K562 (cell line): ENCODE results near the gene GRAMD1B. TPM values are rescaled to one million over a fixed set of nuclear protein-coding genes. Genes with fewer than 3 reads are reported as not detected.

ENCODE experiments used
- ATAC-seq: fragments of 200-7000 bp; cut with Tn5 transposase; 3 replicates; pipeline ENCODE4 v1.9.1; 2020; ENCODE audit warnings: moderate library complexity
- BruUV-seq: library from RNA; stranded (reverse); fragments of 400-500 nt; replicated peaks from 2 replicates; lab custom pipeline; 2021; lab: Mats Ljungman, UMichigan
- CTCF ChIA-PET: fragments of 300-600 bp; formaldehyde crosslinking; extraction: SDS; loops from one replicate; lab custom pipeline; 2021; ENCODE audit warnings: low intra/inter-chr PET ratio; lab: Yijun Ruan, JAX
- POLR2A ChIA-PET: fragments of 300-600, 350-650 bp; sonication (Branson Sonifier 250); formaldehyde crosslinking; extraction: SDS; loops from one replicate; lab custom pipeline; 2021; ENCODE audit warnings: antibody characterized with exemption, inconsistent platforms; lab: Yijun Ruan, JAX
- DNase-seq, 4 experiments: peaks; one replicate each; pipeline versions ENCODE4 v3.0.0 to v3.0.0-alpha.2; 2011 to 2018; ENCODE audit warnings: low spot score in 3 of 4, mixed read lengths in 3 of 4; ENCODE audit errors: extremely low read depth in 1 of 4
- FAIRE-seq: peaks from 2 replicates; lab custom pipeline; 2011; peaks lifted over from hg19 to GRCh38; lab: Jason Lieb, UNC
- H2AFZ ChIP-seq: 2 replicates; pipeline ENCODE4 v1.6.0; 2011; ENCODE audit warnings: low read depth, low read length, control low read depth, inconsistent platforms
- H3K27ac ChIP-seq: fragments of 200-600 bp; 3 replicates; pipeline ENCODE4 v1.8.0; 2011; ENCODE audit warnings: low read depth, mild to moderate bottlenecking, control low read depth, inconsistent platforms, low read length, moderate library complexity, mixed read lengths; ENCODE audit errors: extremely low read depth
- H3K27me3 ChIP-seq, 2 experiments: fragments of 300-600 bp in 1 of 2; 2 replicates in 1 of 2; 3 replicates in 1 of 2; pipeline versions ENCODE4 v1.6.0 to v1.8.0; 2011; ENCODE audit warnings: inconsistent platforms in 2 of 2, low read length in 2 of 2, mild to moderate bottlenecking in 1 of 2, mixed read lengths in 1 of 2, moderate library complexity in 1 of 2; ENCODE audit not compliant: control insufficient read depth in 2 of 2, insufficient read depth in 2 of 2
- H3K36me3 ChIP-seq: fragments of 300-600 bp; 3 replicates; pipeline ENCODE4 v1.8.0; 2011; ENCODE audit warnings: mild to moderate bottlenecking, low read length, inconsistent platforms; ENCODE audit not compliant: control insufficient read depth, insufficient read depth
- H3K4me1 ChIP-seq, 2 experiments: fragments of 200-600 bp in 1 of 2; replicated peaks in 1 of 2; 2 replicates in 1 of 2; 3 replicates in 1 of 2; pipeline versions ENCODE4 v1.5.1 to v1.8.0; 2011; ENCODE audit warnings: inconsistent platforms in 2 of 2, low read length in 2 of 2, mild to moderate bottlenecking in 1 of 2, mixed read lengths in 1 of 2, moderate library complexity in 1 of 2; ENCODE audit not compliant: control insufficient read depth in 2 of 2, insufficient read depth in 2 of 2
- H3K4me2 ChIP-seq: 2 replicates; pipeline ENCODE4 v1.6.1; 2011; ENCODE audit warnings: low read length, control low read depth, inconsistent platforms, mixed read lengths; ENCODE audit not compliant: insufficient read depth
- H3K4me3 ChIP-seq: fragments of 200-600 bp; sonication (generic), shearing (Covaris generic); 2 replicates; pipeline ENCODE4 v1.5.1; 2016; ENCODE audit warnings: control low read depth, inconsistent platforms
- H3K79me2 ChIP-seq: fragments of 200-600 bp; 3 replicates; pipeline ENCODE4 v1.8.0; 2011; ENCODE audit warnings: low read length, inconsistent platforms; ENCODE audit not compliant: control insufficient read depth, insufficient read depth
- H3K9ac ChIP-seq, 2 experiments: 2 replicates each; pipeline versions ENCODE4 v1.6.0 to v1.6.1; 2011; ENCODE audit warnings: low read depth in 2 of 2, low read length in 2 of 2, control low read depth in 1 of 2, inconsistent platforms in 1 of 2, mild to moderate bottlenecking in 1 of 2, mixed read lengths in 1 of 2; ENCODE audit not compliant: insufficient read depth in 1 of 2
- H3K9me1 ChIP-seq: one replicate; pipeline ENCODE4 v1.6.0; 2011; ENCODE audit warnings: inconsistent platforms, mild to moderate bottlenecking, low read length, moderate library complexity; ENCODE audit not compliant: control insufficient read depth, insufficient read depth
- H3K9me3 ChIP-seq: replicated peaks from 2 replicates; pipeline ENCODE4 v1.5.1; 2011; ENCODE audit warnings: low read depth, low read length, inconsistent platforms; ENCODE audit not compliant: control insufficient read depth, insufficient read depth
- H4K20me1 ChIP-seq: replicated peaks from 2 replicates; pipeline ENCODE4 v1.6.1; 2011; ENCODE audit warnings: low read length, inconsistent platforms, mixed read lengths; ENCODE audit not compliant: control insufficient read depth, insufficient read depth
- ELK3 ChIP-seq: fragments of 450-650 bp; formaldehyde crosslinking; IDR thresholded peaks from 2 replicates; pipeline ENCODE4 v1.4.0; 2020; ENCODE audit warnings: mild to moderate bottlenecking
- KLF13 ChIP-seq: fragments of 450-650 bp; IDR thresholded peaks from 2 replicates; pipeline ENCODE4 v1.6.1; 2016; ENCODE audit warnings: missing genetic modification characterization, low read depth, mild to moderate bottlenecking, missing compliant biosample characterization, moderate library complexity, borderline replicate concordance
- MCM3 ChIP-seq: fragments of 450-650 bp; IDR thresholded peaks from 2 replicates; pipeline ENCODE4 v1.6.1; 2016
- NBN ChIP-seq: fragments of 450-650 bp; IDR thresholded peaks from 2 replicates; pipeline ENCODE4 v1.6.1; 2016; ENCODE audit warnings: low read depth, mild to moderate bottlenecking
- NFATC3 ChIP-seq: fragments of 450-650 bp; IDR thresholded peaks from 2 replicates; pipeline ENCODE4 v1.6.1; 2017; ENCODE audit warnings: mild to moderate bottlenecking
- PHB ChIP-seq: fragments of 250-450 bp; sonication (Bioruptor Pico); IDR thresholded peaks from 2 replicates; pipeline ENCODE4 v1.5.0; 2021
- POLR3G ChIP-seq: IDR thresholded peaks from 2 replicates; pipeline ENCODE4 v1.6.1; 2011; ENCODE audit not compliant: insufficient read length, insufficient replicate concordance; ENCODE audit errors: extremely low read depth
- PRPF4 ChIP-seq: fragments of 200-400 bp; formaldehyde crosslinking; IDR thresholded peaks from one replicate; pipeline ENCODE4 v1.6.1; 2017; ENCODE audit warnings: low read length, low read depth, mild to moderate bottlenecking; ENCODE audit not compliant: insufficient read depth, poor library complexity, severe bottlenecking
- RFX7 ChIP-seq: fragments of 250-450 bp; sonication (Bioruptor Pico); IDR thresholded peaks from 2 replicates; pipeline ENCODE4 v1.5.1; 2021; ENCODE audit warnings: mild to moderate bottlenecking
- RNF2 ChIP-seq: sonication (generic); IDR thresholded peaks from 2 replicates; pipeline ENCODE4 v1.6.1; 2016
- SIX5 ChIP-seq, 2 experiments: IDR thresholded peaks; 2 replicates each; pipeline ENCODE4 v1.6.1; 2011; ENCODE audit warnings: low read length in 2 of 2, borderline replicate concordance in 1 of 2, low read depth in 1 of 2, mild to moderate bottlenecking in 1 of 2, moderate library complexity in 1 of 2; ENCODE audit not compliant: insufficient read depth in 1 of 2
- SREBF1 ChIP-seq: fragments of 150-350 bp; IDR thresholded peaks from 2 replicates; pipeline ENCODE4 v1.6.1; 2014; ENCODE audit warnings: antibody characterized with exemption, low read depth, low read length, borderline replicate concordance
- TRIM28 ChIP-seq: fragments of 450-650 bp; IDR thresholded peaks from 2 replicates; pipeline ENCODE4 v1.6.1; 2017
- ZBED1 ChIP-seq: IDR thresholded peaks from 2 replicates; pipeline ENCODE4 v1.6.1; 2014
- ZNF280B ChIP-seq: fragments of 250-450 bp; sonication (Bioruptor Pico); IDR thresholded peaks from 2 replicates; pipeline ENCODE4 v1.5.1; 2021; ENCODE audit warnings: mild to moderate bottlenecking
- ZNF639 ChIP-seq, 2 experiments: fragments of 200-800 bp in 1 of 2; sonication (Bioruptor generic) in 1 of 2; sonication (generic) in 1 of 2; formaldehyde crosslinking in 1 of 2; IDR thresholded peaks in 1 of 2; conservative IDR thresholded peaks in 1 of 2; 2 replicates each; pipeline versions ENCODE4 v1.5.0 to v1.6.1; 2016 to 2020; ENCODE audit warnings: missing compliant biosample characterization in 1 of 2, missing genetic modification characterization in 1 of 2, missing genetic modification reagents in 1 of 2
- ZZZ3 ChIP-seq: fragments of 450-650 bp; IDR thresholded peaks from 2 replicates; pipeline ENCODE4 v1.6.1; 2016; ENCODE audit warnings: antibody characterized with exemption, mild to moderate bottlenecking, moderate library complexity
- WGBS: fragments of 100-300 bp; shearing (Covaris generic); methylation state at CpG from one replicate; pipeline ENCODE4 v1.1.6; 2016; ENCODE audit warnings: low coverage, mixed read lengths; ENCODE audit not compliant: insufficient coverage; ENCODE audit errors: missing lambda C conversion rate; 5-methylcytosine and 5-hydroxymethylcytosine counted together
- in situ Hi-C: fragments of 300-500 bp; cut with MboI; formaldehyde crosslinking; loops from 4 replicates; pipeline ENCODE4 v1.15.0; 2018; ENCODE audit warnings: inconsistent platforms, mixed read lengths
- intact Hi-C: fragments of 100-400 bp; cut with micrococcal nuclease; formaldehyde crosslinking; loops from 2 replicates; pipeline ENCODE4 v1.14.2; 2022
- polyA plus RNA-seq, 8 experiments: library from polyadenylated mRNA; depleted of rRNA in 4 of 8; stranded (reverse) in 5 of 8; unstranded in 3 of 8; fragments of >200 nt; fragmentation: Nextera tagmentation in 2 of 8; fragmentation: Illumina TruSeq in 1 of 8; extraction: Ambion mirVana in 2 of 8; extraction: Trizol in 1 of 8; gene quantifications; 2 replicates each; pipeline versions ENCODE4 v1.2.1 to v1.2.3, GENCODE V29; 2011 to 2014; ENCODE audit warnings: inconsistent platforms in 1 of 8, missing spikeins in 1 of 8
- total RNA-seq, 7 experiments: library from RNA; depleted of rRNA in 6 of 7; stranded (reverse); fragments of >200 nt in 6 of 7; fragmentation: Illumina TruSeq in 2 of 7; extraction: Trizol in 2 of 7; gene quantifications; 2 replicates each; pipeline versions ENCODE4 v1.2.1 to v1.2.3, GENCODE V29; 2011 to 2021; ENCODE audit warnings: low replicate concordance in 1 of 7

The GRAMD1B gene
- total and polyA plus RNA-seq, 9 of the 15 experiments (the other 6 are each of a cell fraction or from before 2014, with no cell fraction given): 0.31 TPM; not detected in 8

GRCh38 chr11:123601743-123602142 lies 171.7 kb downstream of the GRAMD1B start:
- TF ChIP-seq TRIM28 (no peak), ZNF280B (CRISPR knock-in tag) (no peak), ZZZ3 (no peak), ELK3 (CRISPR knock-in tag) (no peak), ZBED1 (no peak), NBN (no peak), KLF13 (tag) (no peak), NFATC3 (no peak), SREBF1 (no peak), PRPF4 (no peak), RNF2 (no peak), RFX7 (no peak), PHB (no peak), POLR3G (no peak), ZNF639 (CRISPR knock-in tag; conservative IDR thresholded peaks at IDR 0.05 in 1 of 2, IDR thresholded peaks at IDR 0.05 in 1 of 2) (no peak), SIX5 (IDR thresholded peaks at IDR 0.05; ENCODE audit: borderline replicate concordance in 1 of 2, insufficient read depth in 1 of 2, low read depth in 1 of 2, low read length in 2 of 2) (no peak), MCM3 (no peak)
- intact Hi-C loops (no loop called here), in situ Hi-C loops (no loop called here)
- no peak overlapping the region for H3K4me2 ChIP-seq
- H3K9me3 ChIP-seq: no peaks in the 10 kb centered on the region
- H3K4me1 ChIP-seq: no peaks in the 10 kb centered on the region
- peaks cover 0 to 14% of the 10 kb centered on the region in 2 experiments; a peak in 2 of 5 replicates for H3K27me3 ChIP-seq
- FAIRE-seq (no peak), DNase-seq (no peak), ATAC-seq (no peak)
- BruUV-seq: no TSS peak
- 2% methylated on average over 4 of the region's 4 CpGs for WGBS
- H4K20me1 ChIP-seq: no peaks in the 10 kb centered on the region; the same call in 1 of the 2 replicates
- POLR2A ChIA-PET: no interaction called here
- CTCF ChIA-PET: no interaction called here
- no peak overlapping the region for H3K27ac ChIP-seq
- H3K4me3 ChIP-seq: no peak overlapping the region
- no peaks in the 10 kb centered on the region for H3K9me1 ChIP-seq
- H3K9ac ChIP-seq: no peak overlapping the region
- no peak overlapping the region for H2AFZ ChIP-seq
- H3K36me3 ChIP-seq: no peaks in the 10 kb centered on the region
- no peaks in the 10 kb centered on the region for H3K79me2 ChIP-seq
